H1 (cell line): Measurements from ENCODE around the gene ARMH3. TPM values are rescaled to one million over a fixed set of nuclear protein-coding genes. Genes with fewer than 3 reads are reported as not detected.

Experiments used
- CTCF ChIA-PET: fragments of 300-600 bp; sonication (Branson Sonifier 250); formaldehyde crosslinking; loops from one replicate; lab custom pipeline; 2021; ENCODE audit not compliant: partially characterized antibody; lab: Charles Lee
- POLR2A ChIA-PET: fragments of 300-600 bp; sonication (Branson Sonifier 250); formaldehyde crosslinking; loops from one replicate; lab custom pipeline; 2021; ENCODE audit warnings: inconsistent platforms; ENCODE audit not compliant: partially characterized antibody; lab: Charles Lee
- DNase-seq, 2 experiments: peaks; one replicate each; pipeline versions ENCODE4 v3.0.0 to v3.0.0-alpha.2; 2010 to 2022; ENCODE audit warnings: low spot score in 2 of 2, low read depth in 1 of 2, mixed read lengths in 1 of 2
- FAIRE-seq: peaks from 2 replicates; lab custom pipeline; 2011; peaks lifted over from hg19 to GRCh38; lab: Jason Lieb, UNC
- H2AFZ ChIP-seq: 2 replicates; pipeline ENCODE4 v1.8.1; 2012; ENCODE audit warnings: low read length, inconsistent platforms
- H2AK5ac ChIP-seq: 2 replicates; pipeline ENCODE4 v1.6.1; 2013; ENCODE audit warnings: low read depth, low read length
- H2BK120ac ChIP-seq: replicated peaks from 2 replicates; pipeline ENCODE3; 2013; ENCODE audit warnings: low read depth, low read length, inconsistent platforms
- H2BK12ac ChIP-seq: 2 replicates; pipeline ENCODE4 v1.6.1; 2013; ENCODE audit warnings: low read depth, low read length
- H2BK15ac ChIP-seq: 2 replicates; pipeline ENCODE4 v1.6.1; 2013; ENCODE audit warnings: low read length
- H2BK20ac ChIP-seq: 2 replicates; pipeline ENCODE4 v1.6.1; 2013; ENCODE audit warnings: low read length
- H2BK5ac ChIP-seq: 2 replicates; pipeline ENCODE4 v1.6.1; 2013; ENCODE audit warnings: low read depth, low read length
- H3K14ac ChIP-seq: 2 replicates; pipeline ENCODE4 v1.6.1; 2013; ENCODE audit warnings: inconsistent platforms; ENCODE audit not compliant: insufficient read length
- H3K18ac ChIP-seq: 2 replicates; pipeline ENCODE4 v1.6.1; 2013; ENCODE audit warnings: low read length; ENCODE audit errors: extremely low read depth
- H3K23ac ChIP-seq: 2 replicates; pipeline ENCODE4 v1.6.1; 2013; ENCODE audit warnings: inconsistent platforms; ENCODE audit not compliant: insufficient read length
- H3K23me2 ChIP-seq: 2 replicates; pipeline ENCODE4 v1.6.1; 2013; ENCODE audit warnings: low read depth, low read length
- H3K27ac ChIP-seq: 2 replicates; pipeline ENCODE4 v1.6.1; 2011; ENCODE audit warnings: low read depth, low read length, inconsistent platforms
- H3K27me3 ChIP-seq, 4 experiments: replicated peaks in 1 of 4; 1 replicate in 1 of 4; 2 replicates in 3 of 4; pipeline versions ENCODE4 v1.6.1 to v1.8.1; 2011 to 2013; ENCODE audit warnings: low read length in 3 of 4, mild to moderate bottlenecking in 3 of 4, inconsistent platforms in 2 of 4, mixed read lengths in 2 of 4, moderate library complexity in 1 of 4; ENCODE audit not compliant: control insufficient read depth in 3 of 4, insufficient read depth in 3 of 4; ENCODE audit errors: extremely low read depth in 1 of 4
- H3K36me3 ChIP-seq, 4 experiments: 2 replicates each; pipeline versions ENCODE4 v1.6.1 to v1.8.1; 2011 to 2013; ENCODE audit warnings: mild to moderate bottlenecking in 4 of 4, low read length in 3 of 4, moderate library complexity in 2 of 4, control low read depth in 1 of 4, inconsistent platforms in 1 of 4; ENCODE audit not compliant: insufficient read depth in 4 of 4, control insufficient read depth in 2 of 4
- H3K4ac ChIP-seq: replicated peaks from 2 replicates; pipeline ENCODE3; 2013; ENCODE audit warnings: low read length, low read depth, mixed read lengths, inconsistent platforms; ENCODE audit not compliant: insufficient read length
- H3K4me1 ChIP-seq, 4 experiments: replicated peaks in 1 of 4; 1 replicate in 1 of 4; 2 replicates in 3 of 4; pipeline versions ENCODE4 v1.6.1 to v1.8.1; 2011 to 2013; ENCODE audit warnings: low read length in 3 of 4, inconsistent platforms in 2 of 4, mixed read lengths in 1 of 4; ENCODE audit not compliant: insufficient read depth in 4 of 4, control insufficient read depth in 3 of 4
- H3K4me2 ChIP-seq, 2 experiments: 2 replicates each; pipeline versions ENCODE4 v1.6.1 to v1.8.1; 2011 to 2013; ENCODE audit warnings: low read depth in 2 of 2, low read length in 2 of 2, control low read depth in 1 of 2, inconsistent platforms in 1 of 2, mild to moderate bottlenecking in 1 of 2; ENCODE audit not compliant: insufficient read depth in 1 of 2
- H3K4me3 ChIP-seq, 4 experiments: fragments of 200-600, 300-600 bp in 1 of 4; sonication (generic), shearing (Covaris generic), sonication (Bioruptor Twin) in 1 of 4; 2 replicates each; pipeline versions ENCODE4 v1.5.1 to v1.8.1; 2011 to 2016; ENCODE audit warnings: low read length in 4 of 4, low read depth in 3 of 4, control low read depth in 2 of 4, inconsistent platforms in 2 of 4, mild to moderate bottlenecking in 2 of 4, mixed read lengths in 1 of 4, moderate library complexity in 1 of 4; ENCODE audit not compliant: insufficient read depth in 2 of 4; ENCODE audit errors: extremely low read depth in 1 of 4
- H3K56ac ChIP-seq: replicated peaks from 2 replicates; pipeline ENCODE3; 2013; ENCODE audit warnings: low read depth, mild to moderate bottlenecking, mixed read lengths, low read length, inconsistent platforms; ENCODE audit not compliant: insufficient read length
- H3K79me1 ChIP-seq: 2 replicates; pipeline ENCODE4 v1.6.1; 2013; ENCODE audit warnings: low read depth, low read length, control low read depth
- H3K79me2 ChIP-seq, 2 experiments: 2 replicates each; pipeline versions ENCODE4 v1.6.1 to v1.8.1; 2012 to 2013; ENCODE audit warnings: low read length in 2 of 2, mild to moderate bottlenecking in 2 of 2, inconsistent platforms in 1 of 2; ENCODE audit not compliant: insufficient read depth in 2 of 2, control insufficient read depth in 1 of 2
- H3K9ac ChIP-seq, 4 experiments: replicated peaks in 1 of 4; 1 replicate in 1 of 4; 2 replicates in 3 of 4; pipeline versions ENCODE4 v1.6.1 to v1.8.1; 2011 to 2013; ENCODE audit warnings: low read depth in 3 of 4, low read length in 3 of 4, control low read depth in 2 of 4, mild to moderate bottlenecking in 2 of 4, moderate library complexity in 2 of 4, inconsistent platforms in 1 of 4; ENCODE audit errors: extremely low read depth in 1 of 4
- H3K9me3 ChIP-seq, 2 experiments: 2 replicates each; pipeline versions ENCODE4 v1.6.1 to v1.8.1; 2012 to 2013; ENCODE audit warnings: mild to moderate bottlenecking in 2 of 2, moderate library complexity in 2 of 2, control low read depth in 1 of 2, inconsistent platforms in 1 of 2, low read depth in 1 of 2, low read length in 1 of 2, mixed read lengths in 1 of 2; ENCODE audit not compliant: insufficient read depth in 2 of 2
- H4K20me1 ChIP-seq, 2 experiments: replicated peaks in 1 of 2; 2 replicates each; pipeline versions ENCODE3 to v1.8.1; 2011 to 2013; ENCODE audit warnings: inconsistent platforms in 2 of 2, low read length in 2 of 2, mild to moderate bottlenecking in 1 of 2; ENCODE audit not compliant: insufficient read depth in 2 of 2, control insufficient read depth in 1 of 2
- H4K5ac ChIP-seq: 2 replicates; pipeline ENCODE4 v1.6.1; 2013; ENCODE audit warnings: low read length, low read depth, mixed read lengths, inconsistent platforms; ENCODE audit not compliant: insufficient read length
- H4K8ac ChIP-seq: 2 replicates; pipeline ENCODE4 v1.8.0; 2013; ENCODE audit warnings: mild to moderate bottlenecking, moderate library complexity, low read length, inconsistent platforms; ENCODE audit not compliant: insufficient read depth; ENCODE audit errors: extremely low read depth
- H4K91ac ChIP-seq: replicated peaks from 2 replicates; pipeline ENCODE3; 2013; ENCODE audit warnings: low read length, mixed read lengths, inconsistent platforms; ENCODE audit not compliant: insufficient read length
- CBX8 ChIP-seq: fragments of 300-800, 300-1000 bp; sonication (generic); IDR thresholded peaks from 2 replicates; pipeline ENCODE4 v1.7.1; 2016; ENCODE audit warnings: low read depth, low read length, borderline replicate concordance
- CREB1 ChIP-seq: IDR thresholded peaks from 2 replicates; pipeline ENCODE4 v1.6.1; 2012; ENCODE audit warnings: inconsistent platforms
- E2F6 ChIP-seq: IDR thresholded peaks from 2 replicates; pipeline ENCODE4 v1.6.1; 2012; ENCODE audit warnings: inconsistent platforms
- EZH2 ChIP-seq: fragments of 200-600 bp; sonication (generic); IDR thresholded peaks from 2 replicates; pipeline ENCODE4 v1.7.1; 2012; ENCODE audit warnings: low read depth, mild to moderate bottlenecking, moderate library complexity, low read length, inconsistent platforms; ENCODE audit not compliant: severe bottlenecking
- GABPA ChIP-seq: IDR thresholded peaks from 2 replicates; pipeline ENCODE4 v1.6.1; 2011; ENCODE audit warnings: mild to moderate bottlenecking, low read length, moderate library complexity, borderline replicate concordance; ENCODE audit not compliant: insufficient read depth
- PHF8 ChIP-seq: fragments of 200-600 bp; sonication (generic); conservative IDR thresholded peaks from 2 replicates; pipeline ENCODE4 v1.7.1; 2012; ENCODE audit warnings: low read depth, mild to moderate bottlenecking, inconsistent platforms, low read length, moderate library complexity
- RXRA ChIP-seq: IDR thresholded peaks from 2 replicates; pipeline ENCODE4 v1.6.1; 2011; ENCODE audit warnings: low read depth, mild to moderate bottlenecking, low read length, moderate library complexity; ENCODE audit not compliant: insufficient read depth
- WGBS, 2 experiments: shearing (Covaris generic) in 1 of 2; methylation state at CpG; one replicate each; pipeline versions ENCODE4 v1.1.6 to v1.1.7; 2013 to 2015; ENCODE audit warnings: low lambda C conversion rate in 2 of 2, mixed read lengths in 2 of 2, inconsistent platforms in 1 of 2, low coverage in 1 of 2, missing lambda C conversion rate in 1 of 2; ENCODE audit not compliant: insufficient replicate concordance in 2 of 2, insufficient coverage in 1 of 2, insufficient read length in 1 of 2; ENCODE audit errors: extremely low coverage in 1 of 2, missing lambda C conversion rate in 1 of 2; 5-methylcytosine and 5-hydroxymethylcytosine counted together
- polyA plus RNA-seq, 7 experiments: library from polyadenylated mRNA; depleted of rRNA in 3 of 7; stranded (reverse) in 5 of 7; unstranded in 2 of 7; fragments of >200 nt in 5 of 7; fragments of 200-250 nt in 2 of 7; gene quantifications; 1 replicate in 5 of 7; 2 replicates in 1 of 7; 4 replicates in 1 of 7; pipeline versions ENCODE4 v1.2.1 to v1.2.3, GENCODE V29; 2011 to 2013; ENCODE audit warnings: missing spikeins in 2 of 7, mixed read lengths in 2 of 7
- total RNA-seq: library from RNA; stranded (reverse); fragmentation: NEBNext Ultra II Directional; extraction: Animal tissue kit (Norgen Biotek cat#: 25700); gene quantifications from 2 replicates; pipeline ENCODE4 v1.2.1, GENCODE V29; 2021

Gene ARMH3
- total and polyA plus RNA-seq, 2 of the 8 experiments (the other 6 are each of a cell fraction or from before 2014, with no cell fraction given): 11.6 to 18.3 TPM

- Histone ChIP-seq H2BK20ac (no peak overlapping the region), H3K14ac (no peak overlapping the region), H3K4me3 (no peak overlapping the region), H3K4me1 (peaks cover 0 to 8% (median 4%) of the 10 kb centered on the region in 4 experiments; a peak in 5 of 7 replicates), H3K18ac (no peak overlapping the region), H3K9ac (no peak overlapping the region), H2AK5ac (no peak overlapping the region), H4K5ac (no peak overlapping the region), H3K4me2 (no peak overlapping the region), H2BK12ac (no peak overlapping the region), H2BK5ac (no peak overlapping the region), H3K23me2 (no peaks in the 10 kb centered on the region; the same call in 1 of the 2 replicates), H2BK120ac (no peak overlapping the region), H3K79me2 (no peaks in the 10 kb centered on the region), H3K27me3 (peaks cover 0 to 3% (median 1%) of the 10 kb centered on the region in 4 experiments; a peak in 1 of 7 replicates), H3K79me1 (peaks cover 2% of the 10 kb centered on the region; the same call in 1 of the 2 replicates), H4K8ac (no peak overlapping the region), H3K9me3 (no peaks in the 10 kb centered on the region), H2BK15ac (no peak overlapping the region), H3K4ac (no peak overlapping the region), H3K27ac (no peak overlapping the region), H3K56ac (no peak overlapping the region), H2AFZ (no peak overlapping the region), H3K36me3 (no peaks in the 10 kb centered on the region), H4K91ac (no peak overlapping the region), H3K23ac (no peak overlapping the region), H4K20me1 (peaks cover 4 to 13% of the 10 kb centered on the region in 2 experiments)
- WGBS, 2 experiments: 100% methylated on average over 1 of the region's 1 CpG; no CpG with 5 or more reads in 1 of the 2 experiments
- FAIRE-seq (no peak), DNase-seq (no peak)
- ChIA-PET POLR2A (interaction anchor here (0.9 to 3.3 kb wide), 6 partner anchors 13 to 84 kb away, joined by 3 to 13 read pairs (median 4); partner anchors contain the start of genes ARMH3 and NOLC1), CTCF (interaction anchor here (0.6 to 7.7 kb wide), 15 partner anchors 8 to 232 kb away, joined by 3 to 72 read pairs (median 6); no protein-coding TSS in a partner anchor)
- no peak for TF ChIP-seq E2F6
- no peak for TF ChIP-seq CREB1
- no peak for TF ChIP-seq GABPA
- no peak for TF ChIP-seq RXRA
- no peak for TF ChIP-seq PHF8
- no peak for TF ChIP-seq CBX8
- no peak for TF ChIP-seq EZH2
Measured at GRCh38 chr10:102068216-102068615, 12.2 kb upstream of the ARMH3 start.
